ENCODE data around the gene TNFRSF11A. TPM values are rescaled to one million over a fixed set of nuclear protein-coding genes. Genes with fewer than 3 reads are reported as not detected.

Gene TNFRSF11A
- total RNA-seq, 1 donor from 2014 or later = 0.75 TPM

DNA sequence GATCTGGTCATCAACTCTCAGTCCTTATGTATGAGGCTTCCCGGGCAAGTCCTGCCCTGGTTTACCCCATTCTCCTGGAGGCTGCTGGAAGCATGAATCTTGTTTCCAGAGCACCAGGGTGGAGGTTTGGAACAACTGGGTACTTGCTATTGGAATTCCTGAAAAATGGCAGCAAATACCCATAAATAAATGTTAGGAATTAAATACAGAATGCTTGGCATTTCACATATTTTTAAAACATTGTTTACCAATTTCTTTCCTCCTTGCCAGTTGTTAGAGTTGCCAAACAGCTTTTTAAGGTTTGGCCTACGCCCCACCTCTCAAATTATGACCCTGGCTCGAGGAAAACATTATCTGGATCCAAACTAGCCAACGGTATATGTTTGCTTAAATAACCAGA lies 107.1 kb downstream of the TNFRSF11A start:
- Mint-ChIP-seq H3K4me1 (ENCODE audit: low read depth, unreplicated experiment) (no peaks in the 10 kb centered on the region), H3K36me3 (ENCODE audit: low read depth, unreplicated experiment) (no peaks in the 10 kb centered on the region), H3K4me3 (ENCODE audit: unreplicated experiment) (no peak overlapping the region), H3K27me3 (ENCODE audit: low read depth, unreplicated experiment) (peaks cover 14% of the 10 kb centered on the region), H3K9me3 (ENCODE audit: unreplicated experiment) (peaks cover 10% of the 10 kb centered on the region), H3K27ac (ENCODE audit: unreplicated experiment) (no peak overlapping the region)
- no peak for DNase-seq (ENCODE audit: low read depth)
- Histone ChIP-seq H3K9me3 (ENCODE audit: insufficient read depth, low read depth, low read length) (no peaks in the 10 kb centered on the region), H3K4me3 (ENCODE audit: insufficient read depth, low read depth, low read length) (no peak overlapping the region), H3K9ac (ENCODE audit: low read length) (no peak overlapping the region), H3K4me1 (ENCODE audit: insufficient read depth, low read length) (no peaks in the 10 kb centered on the region), H3K27me3 (ENCODE audit: insufficient read depth, low read length) (peaks cover 14% of the 10 kb centered on the region), H3K36me3 (ENCODE audit: insufficient read depth, low read length) (no peaks in the 10 kb centered on the region), H3K4me2 (ENCODE audit: low read length) (no peak overlapping the region), H4K20me1 (ENCODE audit: insufficient read depth, low read length) (no peaks in the 10 kb centered on the region), H2AFZ (ENCODE audit: low read depth, low read length) (no peak overlapping the region), H3K27ac (ENCODE audit: low read depth, low read length) (no peak overlapping the region), H3K79me2 (ENCODE audit: insufficient read depth, low read length) (no peaks in the 10 kb centered on the region)
- FAIRE-seq = no peak
- TF ChIP-seq, protein P1, sequence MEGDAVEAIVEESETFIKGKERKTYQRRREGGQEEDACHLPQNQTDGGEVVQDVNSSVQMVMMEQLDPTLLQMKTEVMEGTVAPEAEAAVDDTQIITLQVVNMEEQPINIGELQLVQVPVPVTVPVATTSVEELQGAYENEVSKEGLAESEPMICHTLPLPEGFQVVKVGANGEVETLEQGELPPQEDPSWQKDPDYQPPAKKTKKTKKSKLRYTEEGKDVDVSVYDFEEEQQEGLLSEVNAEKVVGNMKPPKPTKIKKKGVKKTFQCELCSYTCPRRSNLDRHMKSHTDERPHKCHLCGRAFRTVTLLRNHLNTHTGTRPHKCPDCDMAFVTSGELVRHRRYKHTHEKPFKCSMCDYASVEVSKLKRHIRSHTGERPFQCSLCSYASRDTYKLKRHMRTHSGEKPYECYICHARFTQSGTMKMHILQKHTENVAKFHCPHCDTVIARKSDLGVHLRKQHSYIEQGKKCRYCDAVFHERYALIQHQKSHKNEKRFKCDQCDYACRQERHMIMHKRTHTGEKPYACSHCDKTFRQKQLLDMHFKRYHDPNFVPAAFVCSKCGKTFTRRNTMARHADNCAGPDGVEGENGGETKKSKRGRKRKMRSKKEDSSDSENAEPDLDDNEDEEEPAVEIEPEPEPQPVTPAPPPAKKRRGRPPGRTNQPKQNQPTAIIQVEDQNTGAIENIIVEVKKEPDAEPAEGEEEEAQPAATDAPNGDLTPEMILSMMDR (IDR thresholded peaks at IDR 0.05; ENCODE audit: insufficient read depth, low read depth, low read length) = no peak
- no peak for TF ChIP-seq EZH2 (IDR thresholded peaks at IDR 0.05; ENCODE audit: insufficient read depth, low read length)

DNA sequence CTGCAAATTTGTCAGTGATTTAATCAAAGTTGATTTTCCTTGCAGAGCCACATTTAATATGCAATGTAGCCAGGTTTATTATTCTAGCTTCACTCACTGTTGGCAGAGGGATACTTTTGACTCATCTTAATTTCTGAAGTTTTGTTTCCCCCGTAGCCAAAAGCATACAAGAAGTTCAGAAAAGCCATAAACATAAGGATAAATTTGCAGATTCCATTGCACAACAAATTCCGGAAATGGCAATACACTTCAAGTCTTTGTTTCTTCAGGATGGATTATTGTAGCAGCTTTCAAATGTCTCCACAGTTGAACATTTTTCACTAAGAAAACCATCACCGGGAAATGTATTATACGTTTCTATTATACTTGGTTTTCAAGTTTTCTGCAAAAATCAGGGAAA lies 109.7 kb downstream of the TNFRSF11A start:
- H3K4me1 ChIP-seq (ENCODE audit: insufficient read depth, low read length) = peaks cover 5% of the 10 kb centered on the region
- no peak overlapping the region for H3K9ac ChIP-seq (ENCODE audit: low read length)

DNA sequence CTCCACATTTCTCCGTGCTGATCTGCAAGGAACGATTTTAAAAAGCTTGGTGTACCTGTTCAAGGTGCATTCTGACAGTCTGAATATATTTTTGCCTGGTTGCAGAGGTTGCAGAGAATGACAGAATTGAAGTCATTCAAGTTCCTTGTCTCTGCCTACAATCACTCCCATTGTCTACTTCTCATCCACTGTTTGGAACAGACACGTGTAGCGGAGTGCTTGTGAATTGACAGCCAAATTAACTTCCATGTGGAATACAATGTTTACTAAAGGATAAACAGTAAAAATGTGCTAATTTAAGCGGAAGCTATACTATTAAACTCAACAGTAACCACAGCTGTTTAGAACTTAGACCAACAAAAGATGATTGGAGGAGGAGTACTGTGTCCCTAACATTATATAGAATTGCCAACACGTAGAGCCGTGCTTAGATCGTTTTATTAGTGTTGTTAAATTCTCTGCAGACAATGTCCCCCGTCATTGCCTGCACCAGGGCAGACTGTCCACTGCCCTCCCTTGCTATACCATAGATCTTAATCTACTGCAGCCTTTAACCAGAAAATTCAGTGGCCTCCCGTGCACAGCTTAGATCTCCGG lies 110.4 kb downstream of the TNFRSF11A start:
- Histone ChIP-seq H2AFZ (ENCODE audit: low read depth, low read length) (no peak overlapping the region), H3K27me3 (ENCODE audit: insufficient read depth, low read length) (peaks cover 10% of the 10 kb centered on the region), H3K9ac (ENCODE audit: low read length) (no peak overlapping the region), H3K27ac (ENCODE audit: low read depth, low read length) (no peak overlapping the region), H3K4me1 (ENCODE audit: insufficient read depth, low read length) (peaks cover 5% of the 10 kb centered on the region), H3K4me3 (ENCODE audit: insufficient read depth, low read depth, low read length) (no peak overlapping the region), H3K36me3 (ENCODE audit: insufficient read depth, low read length) (no peaks in the 10 kb centered on the region), H3K79me2 (ENCODE audit: insufficient read depth, low read length) (no peaks in the 10 kb centered on the region), H4K20me1 (ENCODE audit: insufficient read depth, low read length) (no peaks in the 10 kb centered on the region), H3K4me2 (ENCODE audit: low read length) (no peak overlapping the region), H3K9me3 (ENCODE audit: insufficient read depth, low read depth, low read length) (no peaks in the 10 kb centered on the region)
- no peak for DNase-seq (ENCODE audit: low read depth)
- no peaks in the 10 kb centered on the region for H3K9me3 Mint-ChIP-seq (ENCODE audit: unreplicated experiment)
- peaks cover 16% of the 10 kb centered on the region for H3K27me3 Mint-ChIP-seq (ENCODE audit: low read depth, unreplicated experiment)
- H3K4me3 Mint-ChIP-seq (ENCODE audit: unreplicated experiment) = no peak overlapping the region
- peaks cover 3% of the 10 kb centered on the region for H3K4me1 Mint-ChIP-seq (ENCODE audit: low read depth, unreplicated experiment)
- TF ChIP-seq EZH2 (IDR thresholded peaks at IDR 0.05; ENCODE audit: insufficient read depth, low read length) = no peak
- TF ChIP-seq, protein P1 (IDR thresholded peaks at IDR 0.05; ENCODE audit: insufficient read depth, low read depth, low read length) = no peak
- no peaks in the 10 kb centered on the region for H3K36me3 Mint-ChIP-seq (ENCODE audit: low read depth, unreplicated experiment)
- FAIRE-seq = no peak
- no peak overlapping the region for H3K27ac Mint-ChIP-seq (ENCODE audit: unreplicated experiment)

More for the DNA sequence above, 109.7 kb downstream of the TNFRSF11A start:
- Mint-ChIP-seq H3K4me3 (ENCODE audit: unreplicated experiment) (no peak overlapping the region), H3K27ac (ENCODE audit: unreplicated experiment) (no peak overlapping the region), H3K36me3 (ENCODE audit: low read depth, unreplicated experiment) (no peaks in the 10 kb centered on the region), H3K27me3 (ENCODE audit: low read depth, unreplicated experiment) (peaks cover 16% of the 10 kb centered on the region), H3K9me3 (ENCODE audit: unreplicated experiment) (peaks cover under 1% of the 10 kb centered on the region), H3K4me1 (ENCODE audit: low read depth, unreplicated experiment) (peaks cover 3% of the 10 kb centered on the region)
- TF ChIP-seq, protein P1 (IDR thresholded peaks at IDR 0.05; ENCODE audit: insufficient read depth, low read depth, low read length) = no peak
- no peak for TF ChIP-seq EZH2 (IDR thresholded peaks at IDR 0.05; ENCODE audit: insufficient read depth, low read length)
- Histone ChIP-seq H3K4me3 (ENCODE audit: insufficient read depth, low read depth, low read length) (no peak overlapping the region), H3K79me2 (ENCODE audit: insufficient read depth, low read length) (no peaks in the 10 kb centered on the region), H3K27ac (ENCODE audit: low read depth, low read length) (no peak overlapping the region), H3K36me3 (ENCODE audit: insufficient read depth, low read length) (no peaks in the 10 kb centered on the region), H2AFZ (ENCODE audit: low read depth, low read length) (no peak overlapping the region), H3K27me3 (ENCODE audit: insufficient read depth, low read length) (peaks cover 10% of the 10 kb centered on the region), H3K4me2 (ENCODE audit: low read length) (no peak overlapping the region), H4K20me1 (ENCODE audit: insufficient read depth, low read length) (no peaks in the 10 kb centered on the region), H3K9me3 (ENCODE audit: insufficient read depth, low read depth, low read length) (no peaks in the 10 kb centered on the region)
- FAIRE-seq (no peak), DNase-seq (ENCODE audit: low read depth) (no peak)

Data from astrocyte (in vitro differentiated cells and primary cell).